T-helper 1 cell treated with Interleukin-12 subunit alpha and Interleukin-12 subunit beta and Interleukin-4 antibody, amounts not matched to agents 30 μg/mL and 1 μg/mL, for 36 hours (primary cell): ENCODE data around the gene SAMSN1.

Experiments used
- H3K27ac Mint-ChIP-seq: one replicate; pipeline ENCODE4 v1.8.0; 2021; ENCODE audit warnings: mild to moderate bottlenecking, mixed read lengths
- H3K27me3 Mint-ChIP-seq: one replicate; pipeline ENCODE4 v1.8.0; 2021; ENCODE audit warnings: low read depth, mixed read lengths
- H3K36me3 Mint-ChIP-seq: one replicate; pipeline ENCODE4 v1.8.0; 2021; ENCODE audit warnings: low read depth, mixed read lengths
- H3K4me1 Mint-ChIP-seq: one replicate; pipeline ENCODE4 v1.8.0; 2021; ENCODE audit warnings: low read depth, mixed read lengths
- H3K4me3 Mint-ChIP-seq: one replicate; pipeline ENCODE4 v1.8.0; 2021; ENCODE audit warnings: mild to moderate bottlenecking, moderate library complexity, mixed read lengths
- H3K9me3 Mint-ChIP-seq: one replicate; pipeline ENCODE4 v1.8.0; 2021; ENCODE audit warnings: mixed read lengths

Gene SAMSN1

GRCh38 chr21:14474995-14475394, 71.1 kb downstream of the SAMSN1 start:
- H3K9me3 Mint-ChIP-seq, result no peaks in the 10 kb centered on the region
- peaks cover 3% of the 10 kb centered on the region for H3K4me1 Mint-ChIP-seq
- H3K36me3 Mint-ChIP-seq, result no peaks in the 10 kb centered on the region
- H3K4me3 Mint-ChIP-seq, result no peak overlapping the region
- no peak overlapping the region for H3K27ac Mint-ChIP-seq
- no peaks in the 10 kb centered on the region for H3K27me3 Mint-ChIP-seq

- Mint-ChIP-seq H3K27ac (no peak overlapping the region), H3K4me3 (no peak overlapping the region), H3K4me1 (peaks cover 2% of the 10 kb centered on the region), H3K27me3 (no peaks in the 10 kb centered on the region), H3K9me3 (peaks cover 9% of the 10 kb centered on the region), H3K36me3 (peaks cover 8% of the 10 kb centered on the region)
These were observed 76.5 kb downstream of the SAMSN1 start for GRCh38 chr21:14469641-14470040.

GRCh38 chr21:14466715-14467114, 79.4 kb downstream of the SAMSN1 start:
- no peak overlapping the region for H3K27ac Mint-ChIP-seq
- H3K9me3 Mint-ChIP-seq, result peaks cover 13% of the 10 kb centered on the region
- no peaks in the 10 kb centered on the region for H3K27me3 Mint-ChIP-seq
- peaks cover 5% of the 10 kb centered on the region for H3K4me1 Mint-ChIP-seq
- no peak overlapping the region for H3K4me3 Mint-ChIP-seq
- peaks cover 8% of the 10 kb centered on the region for H3K36me3 Mint-ChIP-seq

GRCh38 chr21:14457762-14458161, 88.4 kb downstream of the SAMSN1 start:
- peaks cover 40% of the 10 kb centered on the region for H3K4me1 Mint-ChIP-seq
- H3K9me3 Mint-ChIP-seq, result peaks cover 14% of the 10 kb centered on the region
- H3K27ac Mint-ChIP-seq, result no peak overlapping the region
- no peaks in the 10 kb centered on the region for H3K27me3 Mint-ChIP-seq
- peaks cover 14% of the 10 kb centered on the region for H3K36me3 Mint-ChIP-seq
- H3K4me3 Mint-ChIP-seq, result no peak overlapping the region

- peaks cover 47% of the 10 kb centered on the region for H3K4me1 Mint-ChIP-seq
- H3K4me3 Mint-ChIP-seq, result no peak overlapping the region
- H3K9me3 Mint-ChIP-seq, result peaks cover 10% of the 10 kb centered on the region
- no peak overlapping the region for H3K27ac Mint-ChIP-seq
- H3K36me3 Mint-ChIP-seq, result peaks cover 14% of the 10 kb centered on the region
- no peaks in the 10 kb centered on the region for H3K27me3 Mint-ChIP-seq
These were observed 89.2 kb downstream of the SAMSN1 start for GRCh38 chr21:14456911-14457310.

GRCh38 chr21:14454016-14455009, 91.8 kb downstream of the SAMSN1 start:
- peaks cover 4% of the 10 kb centered on the region for H3K9me3 Mint-ChIP-seq
- peaks cover 61% of the 10 kb centered on the region for H3K4me1 Mint-ChIP-seq
- H3K27me3 Mint-ChIP-seq, result no peaks in the 10 kb centered on the region
- H3K4me3 Mint-ChIP-seq, result peak overlapping the region; percentile 56
- H3K27ac Mint-ChIP-seq, result peak overlapping the region; percentile 88
- peaks cover 13% of the 10 kb centered on the region for H3K36me3 Mint-ChIP-seq

- Mint-ChIP-seq H3K4me1 (peaks cover 66% of the 10 kb centered on the region), H3K27me3 (no peaks in the 10 kb centered on the region), H3K4me3 (peak overlapping the region; percentile 56), H3K9me3 (peaks cover 2% of the 10 kb centered on the region), H3K27ac (peak overlapping the region; percentile 88), H3K36me3 (peaks cover 12% of the 10 kb centered on the region)
These were observed 92.6 kb downstream of the SAMSN1 start for GRCh38 chr21:14453339-14454015.

GRCh38 chr21:14452727-14453241, 93.3 kb downstream of the SAMSN1 start:
- H3K9me3 Mint-ChIP-seq, result no peaks in the 10 kb centered on the region
- peak overlapping the region; percentile 19 for H3K4me3 Mint-ChIP-seq

GRCh38 chr21:14452031-14452726, 93.9 kb downstream of the SAMSN1 start:
- no peaks in the 10 kb centered on the region for H3K9me3 Mint-ChIP-seq

More at GRCh38 chr21:14452727-14453241, 93.3 kb downstream of the SAMSN1 start:
- Mint-ChIP-seq H3K27ac (peak overlapping the region; percentile 88), H3K36me3 (peaks cover 10% of the 10 kb centered on the region), H3K4me1 (peaks cover 67% of the 10 kb centered on the region), H3K27me3 (no peaks in the 10 kb centered on the region)

GRCh38 chr21:14451546-14451945, 94.6 kb downstream of the SAMSN1 start:
- Mint-ChIP-seq H3K9me3 (no peaks in the 10 kb centered on the region), H3K27me3 (no peaks in the 10 kb centered on the region), H3K4me3 (no peak overlapping the region), H3K4me1 (peaks cover 58% of the 10 kb centered on the region), H3K36me3 (peaks cover 9% of the 10 kb centered on the region), H3K27ac (peak overlapping the region; percentile 88)

More at GRCh38 chr21:14452031-14452726, 93.9 kb downstream of the SAMSN1 start:
- H3K27ac Mint-ChIP-seq, result peak overlapping the region; percentile 88
- no peaks in the 10 kb centered on the region for H3K27me3 Mint-ChIP-seq
- H3K4me1 Mint-ChIP-seq, result peaks cover 63% of the 10 kb centered on the region
- H3K36me3 Mint-ChIP-seq, result peaks cover 8% of the 10 kb centered on the region
- no peak overlapping the region for H3K4me3 Mint-ChIP-seq

GRCh38 chr21:14448784-14449183, 97.3 kb downstream of the SAMSN1 start:
- H3K27me3 Mint-ChIP-seq, result no peaks in the 10 kb centered on the region
- H3K36me3 Mint-ChIP-seq, result peaks cover 9% of the 10 kb centered on the region
- no peak overlapping the region for H3K4me3 Mint-ChIP-seq
- H3K9me3 Mint-ChIP-seq, result no peaks in the 10 kb centered on the region
- peaks cover 41% of the 10 kb centered on the region for H3K4me1 Mint-ChIP-seq
- no peak overlapping the region for H3K27ac Mint-ChIP-seq

- Mint-ChIP-seq H3K4me3 (no peak overlapping the region), H3K27me3 (peaks cover 4% of the 10 kb centered on the region), H3K27ac (no peak overlapping the region), H3K4me1 (no peaks in the 10 kb centered on the region), H3K9me3 (peaks cover 6% of the 10 kb centered on the region), H3K36me3 (no peaks in the 10 kb centered on the region)
These were observed 107.9 kb downstream of the SAMSN1 start for GRCh38 chr21:14438211-14438610.

GRCh38 chr21:14435423-14435822, 110.7 kb downstream of the SAMSN1 start:
- Mint-ChIP-seq H3K27me3 (peaks cover 8% of the 10 kb centered on the region), H3K36me3 (no peaks in the 10 kb centered on the region)

More at GRCh38 chr21:14435423-14435822, 110.7 kb downstream of the SAMSN1 start:
- Mint-ChIP-seq H3K4me1 (no peaks in the 10 kb centered on the region), H3K9me3 (peaks cover 3% of the 10 kb centered on the region), H3K4me3 (no peak overlapping the region), H3K27ac (no peak overlapping the region)
